ENCODE data around the gene DAD1. TPM values are rescaled to one million over a fixed set of nuclear protein-coding genes. Genes with fewer than 3 reads are reported as not detected.

Gene DAD1
- total and polyA plus RNA-seq, 2 of the 8 experiments (the other 6 are each of a cell fraction or from before 2014, with no cell fraction given), result 131 to 440 TPM

DNA sequence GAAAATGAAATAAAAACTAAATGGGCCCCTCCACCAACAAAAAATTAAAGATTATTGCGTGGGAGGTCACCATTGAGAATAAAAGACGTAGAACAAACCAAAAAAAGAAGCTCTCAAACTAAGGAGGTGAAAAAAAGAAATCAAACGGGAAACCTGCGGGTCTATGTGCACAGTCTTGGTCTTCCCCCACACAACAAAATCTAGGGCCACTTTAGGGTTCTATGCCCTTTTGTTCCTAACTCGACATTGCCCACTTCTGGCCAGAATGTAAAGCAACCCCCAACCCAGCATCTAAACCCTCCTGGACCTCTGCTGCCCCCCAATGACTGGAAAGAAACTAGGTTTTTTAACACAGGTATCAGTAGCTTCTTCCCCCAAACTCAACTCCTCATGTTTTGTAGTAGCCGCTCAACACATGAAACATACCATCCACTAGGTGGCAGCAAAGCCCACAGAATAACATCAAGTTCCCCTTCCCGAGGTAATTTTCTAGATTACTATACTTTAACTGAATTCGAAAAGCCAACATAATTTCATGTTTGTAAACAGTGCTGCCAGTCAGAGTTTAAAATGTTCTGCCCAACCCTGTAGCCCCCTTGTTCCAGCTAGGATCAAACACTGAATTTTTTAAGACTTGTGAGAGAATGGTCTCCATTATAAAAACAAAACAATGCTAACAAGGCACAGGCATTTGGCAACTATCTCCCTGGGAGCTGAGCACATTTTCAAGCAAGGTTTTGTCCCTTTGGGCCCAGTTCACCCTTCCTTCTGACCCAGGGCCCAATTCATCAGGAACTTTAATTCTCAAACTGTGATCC, 18.7 kb downstream of the DAD1 start (continued):
- TF ChIP-seq, protein P1, sequence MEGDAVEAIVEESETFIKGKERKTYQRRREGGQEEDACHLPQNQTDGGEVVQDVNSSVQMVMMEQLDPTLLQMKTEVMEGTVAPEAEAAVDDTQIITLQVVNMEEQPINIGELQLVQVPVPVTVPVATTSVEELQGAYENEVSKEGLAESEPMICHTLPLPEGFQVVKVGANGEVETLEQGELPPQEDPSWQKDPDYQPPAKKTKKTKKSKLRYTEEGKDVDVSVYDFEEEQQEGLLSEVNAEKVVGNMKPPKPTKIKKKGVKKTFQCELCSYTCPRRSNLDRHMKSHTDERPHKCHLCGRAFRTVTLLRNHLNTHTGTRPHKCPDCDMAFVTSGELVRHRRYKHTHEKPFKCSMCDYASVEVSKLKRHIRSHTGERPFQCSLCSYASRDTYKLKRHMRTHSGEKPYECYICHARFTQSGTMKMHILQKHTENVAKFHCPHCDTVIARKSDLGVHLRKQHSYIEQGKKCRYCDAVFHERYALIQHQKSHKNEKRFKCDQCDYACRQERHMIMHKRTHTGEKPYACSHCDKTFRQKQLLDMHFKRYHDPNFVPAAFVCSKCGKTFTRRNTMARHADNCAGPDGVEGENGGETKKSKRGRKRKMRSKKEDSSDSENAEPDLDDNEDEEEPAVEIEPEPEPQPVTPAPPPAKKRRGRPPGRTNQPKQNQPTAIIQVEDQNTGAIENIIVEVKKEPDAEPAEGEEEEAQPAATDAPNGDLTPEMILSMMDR (IDR thresholded peaks at IDR 0.05; ENCODE audit: control extremely low read depth in 1 of 3, insufficient read depth in 1 of 3, low read depth in 1 of 3, low read length in 3 of 3), result peak; percentile 63 to 100 (median 97)
- TF ChIP-seq TAF7 (optimal IDR thresholded peaks at IDR 0.05; ENCODE audit: borderline replicate concordance, low read depth, low read length) (peak; percentile 92), KDM5A (IDR thresholded peaks at IDR 0.05; ENCODE audit: low read length) (no peak), CBX5 (IDR thresholded peaks at IDR 0.05; ENCODE audit: low read depth, low read length) (no peak), CHD1 (IDR thresholded peaks at IDR 0.05; ENCODE audit: low read depth, low read length) (no peak), GTF2F1 (IDR thresholded peaks at IDR 0.05; ENCODE audit: borderline replicate concordance, low read depth, low read length) (no peak)
- TF ChIP-seq, protein P2, sequence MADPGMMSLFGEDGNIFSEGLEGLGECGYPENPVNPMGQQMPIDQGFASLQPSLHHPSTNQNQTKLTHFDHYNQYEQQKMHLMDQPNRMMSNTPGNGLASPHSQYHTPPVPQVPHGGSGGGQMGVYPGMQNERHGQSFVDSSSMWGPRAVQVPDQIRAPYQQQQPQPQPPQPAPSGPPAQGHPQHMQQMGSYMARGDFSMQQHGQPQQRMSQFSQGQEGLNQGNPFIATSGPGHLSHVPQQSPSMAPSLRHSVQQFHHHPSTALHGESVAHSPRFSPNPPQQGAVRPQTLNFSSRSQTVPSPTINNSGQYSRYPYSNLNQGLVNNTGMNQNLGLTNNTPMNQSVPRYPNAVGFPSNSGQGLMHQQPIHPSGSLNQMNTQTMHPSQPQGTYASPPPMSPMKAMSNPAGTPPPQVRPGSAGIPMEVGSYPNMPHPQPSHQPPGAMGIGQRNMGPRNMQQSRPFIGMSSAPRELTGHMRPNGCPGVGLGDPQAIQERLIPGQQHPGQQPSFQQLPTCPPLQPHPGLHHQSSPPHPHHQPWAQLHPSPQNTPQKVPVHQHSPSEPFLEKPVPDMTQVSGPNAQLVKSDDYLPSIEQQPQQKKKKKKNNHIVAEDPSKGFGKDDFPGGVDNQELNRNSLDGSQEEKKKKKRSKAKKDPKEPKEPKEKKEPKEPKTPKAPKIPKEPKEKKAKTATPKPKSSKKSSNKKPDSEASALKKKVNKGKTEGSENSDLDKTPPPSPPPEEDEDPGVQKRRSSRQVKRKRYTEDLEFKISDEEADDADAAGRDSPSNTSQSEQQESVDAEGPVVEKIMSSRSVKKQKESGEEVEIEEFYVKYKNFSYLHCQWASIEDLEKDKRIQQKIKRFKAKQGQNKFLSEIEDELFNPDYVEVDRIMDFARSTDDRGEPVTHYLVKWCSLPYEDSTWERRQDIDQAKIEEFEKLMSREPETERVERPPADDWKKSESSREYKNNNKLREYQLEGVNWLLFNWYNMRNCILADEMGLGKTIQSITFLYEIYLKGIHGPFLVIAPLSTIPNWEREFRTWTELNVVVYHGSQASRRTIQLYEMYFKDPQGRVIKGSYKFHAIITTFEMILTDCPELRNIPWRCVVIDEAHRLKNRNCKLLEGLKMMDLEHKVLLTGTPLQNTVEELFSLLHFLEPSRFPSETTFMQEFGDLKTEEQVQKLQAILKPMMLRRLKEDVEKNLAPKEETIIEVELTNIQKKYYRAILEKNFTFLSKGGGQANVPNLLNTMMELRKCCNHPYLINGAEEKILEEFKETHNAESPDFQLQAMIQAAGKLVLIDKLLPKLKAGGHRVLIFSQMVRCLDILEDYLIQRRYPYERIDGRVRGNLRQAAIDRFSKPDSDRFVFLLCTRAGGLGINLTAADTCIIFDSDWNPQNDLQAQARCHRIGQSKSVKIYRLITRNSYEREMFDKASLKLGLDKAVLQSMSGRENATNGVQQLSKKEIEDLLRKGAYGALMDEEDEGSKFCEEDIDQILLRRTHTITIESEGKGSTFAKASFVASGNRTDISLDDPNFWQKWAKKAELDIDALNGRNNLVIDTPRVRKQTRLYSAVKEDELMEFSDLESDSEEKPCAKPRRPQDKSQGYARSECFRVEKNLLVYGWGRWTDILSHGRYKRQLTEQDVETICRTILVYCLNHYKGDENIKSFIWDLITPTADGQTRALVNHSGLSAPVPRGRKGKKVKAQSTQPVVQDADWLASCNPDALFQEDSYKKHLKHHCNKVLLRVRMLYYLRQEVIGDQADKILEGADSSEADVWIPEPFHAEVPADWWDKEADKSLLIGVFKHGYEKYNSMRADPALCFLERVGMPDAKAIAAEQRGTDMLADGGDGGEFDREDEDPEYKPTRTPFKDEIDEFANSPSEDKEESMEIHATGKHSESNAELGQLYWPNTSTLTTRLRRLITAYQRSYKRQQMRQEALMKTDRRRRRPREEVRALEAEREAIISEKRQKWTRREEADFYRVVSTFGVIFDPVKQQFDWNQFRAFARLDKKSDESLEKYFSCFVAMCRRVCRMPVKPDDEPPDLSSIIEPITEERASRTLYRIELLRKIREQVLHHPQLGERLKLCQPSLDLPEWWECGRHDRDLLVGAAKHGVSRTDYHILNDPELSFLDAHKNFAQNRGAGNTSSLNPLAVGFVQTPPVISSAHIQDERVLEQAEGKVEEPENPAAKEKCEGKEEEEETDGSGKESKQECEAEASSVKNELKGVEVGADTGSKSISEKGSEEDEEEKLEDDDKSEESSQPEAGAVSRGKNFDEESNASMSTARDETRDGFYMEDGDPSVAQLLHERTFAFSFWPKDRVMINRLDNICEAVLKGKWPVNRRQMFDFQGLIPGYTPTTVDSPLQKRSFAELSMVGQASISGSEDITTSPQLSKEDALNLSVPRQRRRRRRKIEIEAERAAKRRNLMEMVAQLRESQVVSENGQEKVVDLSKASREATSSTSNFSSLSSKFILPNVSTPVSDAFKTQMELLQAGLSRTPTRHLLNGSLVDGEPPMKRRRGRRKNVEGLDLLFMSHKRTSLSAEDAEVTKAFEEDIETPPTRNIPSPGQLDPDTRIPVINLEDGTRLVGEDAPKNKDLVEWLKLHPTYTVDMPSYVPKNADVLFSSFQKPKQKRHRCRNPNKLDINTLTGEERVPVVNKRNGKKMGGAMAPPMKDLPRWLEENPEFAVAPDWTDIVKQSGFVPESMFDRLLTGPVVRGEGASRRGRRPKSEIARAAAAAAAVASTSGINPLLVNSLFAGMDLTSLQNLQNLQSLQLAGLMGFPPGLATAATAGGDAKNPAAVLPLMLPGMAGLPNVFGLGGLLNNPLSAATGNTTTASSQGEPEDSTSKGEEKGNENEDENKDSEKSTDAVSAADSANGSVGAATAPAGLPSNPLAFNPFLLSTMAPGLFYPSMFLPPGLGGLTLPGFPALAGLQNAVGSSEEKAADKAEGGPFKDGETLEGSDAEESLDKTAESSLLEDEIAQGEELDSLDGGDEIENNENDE (IDR thresholded peaks at IDR 0.05; ENCODE audit: insufficient replicate concordance, low read length), result peak; percentile 29
